Measurements from ENCODE around the gene MRPL53. TPM values are rescaled to one million over a fixed set of nuclear protein-coding genes. Genes with fewer than 3 reads are reported as not detected.

The MRPL53 gene
- total and polyA plus RNA-seq, 4 donors = 12.6 to 72.5 (median 36.1) TPM

- WGBS = 8% methylated on average over 60 of the region's 60 CpGs
- no peak for DNase-seq (ENCODE audit: low spot score)
- Histone ChIP-seq H3K36me3 (ENCODE audit: control insufficient read depth in 4 of 4, insufficient read depth in 3 of 4, low read depth in 1 of 4, low read length in 3 of 4) (no peaks in the 10 kb centered on the region), H3K27ac (ENCODE audit: low read depth in 1 of 2, low read length in 2 of 2) (no peak overlapping the region), H3K27me3 (ENCODE audit: control insufficient read depth in 4 of 4, insufficient read depth in 4 of 4, low read length in 3 of 4) (peaks cover 11 to 30% (median 13%) of the 10 kb centered on the region in 4 donors), H3K9ac (ENCODE audit: low read depth in 1 of 2, low read length in 2 of 2) (no peak overlapping the region), H3K4me1 (ENCODE audit: control insufficient read depth in 4 of 4, insufficient read depth in 4 of 4, low read length in 3 of 4) (peaks cover 9 to 19% (median 13%) of the 10 kb centered on the region in 4 donors), H3K9me3 (ENCODE audit: control insufficient read depth in 4 of 4, low read length in 3 of 4) (no peaks in the 10 kb centered on the region), H3K4me3 (ENCODE audit: low read depth in 1 of 3, low read length in 3 of 3) (peak overlapping the region in 2 of 3 donors; percentile 19 to 26)
- TF ChIP-seq EGR1 (IDR thresholded peaks at IDR 0.05; ENCODE audit: low read depth in 2 of 2) (no peak), RAD21 (IDR thresholded peaks at IDR 0.05) (no peak)
These were observed 42.9 kb upstream of the MRPL53 start for GRCh38 chr2:74515271-74515980.

- Histone ChIP-seq H3K27ac (ENCODE audit: low read depth in 1 of 2, low read length in 2 of 2) (no peak within 1 kb of the TSS), H3K9me3 (ENCODE audit: control insufficient read depth in 4 of 4, low read length in 3 of 4) (no peaks in the 10 kb centered on the region), H3K4me3 (ENCODE audit: low read depth in 1 of 3, low read length in 3 of 3) (peak within 1 kb of the TSS in 1 of 3 donors; percentile 22), H3K27me3 (ENCODE audit: control insufficient read depth in 4 of 4, insufficient read depth in 4 of 4, low read length in 3 of 4) (peaks cover 11 to 31% (median 13%) of the 10 kb centered on the region in 4 donors), H3K9ac (ENCODE audit: low read depth in 1 of 2, low read length in 2 of 2) (no peak within 1 kb of the TSS), H3K36me3 (ENCODE audit: control insufficient read depth in 4 of 4, insufficient read depth in 3 of 4, low read depth in 1 of 4, low read length in 3 of 4) (no peaks in the 10 kb centered on the region), H3K4me1 (ENCODE audit: control insufficient read depth in 4 of 4, insufficient read depth in 4 of 4, low read length in 3 of 4) (peaks cover 9 to 19% (median 13%) of the 10 kb centered on the region in 4 donors)
- DNase-seq (ENCODE audit: low spot score) = no peak
- TF ChIP-seq YY1 (IDR thresholded peaks at IDR 0.05) (no peak), HNF4G (IDR thresholded peaks at IDR 0.05) (no peak), NR2F2 (IDR thresholded peaks at IDR 0.05) (no peak), GABPA (IDR thresholded peaks at IDR 0.05 in 1 of 2, conservative IDR thresholded peaks at IDR 0.05 in 1 of 2) (no peak)
- WGBS = 6% methylated on average over 82 of the region's 82 CpGs
These were observed 42.1 kb upstream of the MRPL53 start, which contains the start of gene TLX2 for GRCh38 chr2:74514368-74515270. Gene TLX2, plus strand, starts transcription at chr2:74514450. Its CDS starts 357 bp downstream, at chr2:74514807.

GRCh38 chr2:74513605-74514367 lies 41.3 kb upstream of the MRPL53 start:
- no peaks in the 10 kb centered on the region for H3K36me3 ChIP-seq (ENCODE audit: control insufficient read depth in 4 of 4, insufficient read depth in 3 of 4, low read depth in 1 of 4, low read length in 3 of 4)
- peaks cover 11 to 31% (median 13%) of the 10 kb centered on the region in 4 donors for H3K27me3 ChIP-seq (ENCODE audit: control insufficient read depth in 4 of 4, insufficient read depth in 4 of 4, low read length in 3 of 4)
- 7% methylated on average over 52 of the region's 52 CpGs for WGBS
- peaks cover 9 to 19% (median 13%) of the 10 kb centered on the region in 4 donors for H3K4me1 ChIP-seq (ENCODE audit: control insufficient read depth in 4 of 4, insufficient read depth in 4 of 4, low read length in 3 of 4)
- H3K27ac ChIP-seq (ENCODE audit: low read depth in 1 of 2, low read length in 2 of 2) = no peak overlapping the region
- TF ChIP-seq CTCF (IDR thresholded peaks at IDR 0.05; ENCODE audit: low read depth, low read length, missing input control) = no peak
- TF ChIP-seq SP1 (IDR thresholded peaks at IDR 0.05) = no peak
- no peak for TF ChIP-seq NR2F2 (IDR thresholded peaks at IDR 0.05)
- no peak for TF ChIP-seq RAD21 (IDR thresholded peaks at IDR 0.05)
- TF ChIP-seq FOXA2 (IDR thresholded peaks at IDR 0.05) = no peak
- no peak for TF ChIP-seq FOXA1 (IDR thresholded peaks at IDR 0.05)
- no peaks in the 10 kb centered on the region for H3K9me3 ChIP-seq (ENCODE audit: control insufficient read depth in 4 of 4, low read length in 3 of 4)
- no peak for DNase-seq (ENCODE audit: low spot score)
- H3K9ac ChIP-seq (ENCODE audit: low read depth in 1 of 2, low read length in 2 of 2) = no peak overlapping the region
- H3K4me3 ChIP-seq (ENCODE audit: low read depth in 1 of 3, low read length in 3 of 3) = no peak overlapping the region
